GM20431 (cell line): ENCODE data around the gene KCNK16.

Experiments used
- in situ Hi-C: fragments of 300-500 bp; cut with MseI, MboI; formaldehyde crosslinking; loops from one replicate; pipeline ENCODE4 v1.15.0; 2020; ENCODE audit warnings: low sequenced_read_pairs; ENCODE audit not compliant: unreplicated experiment

Gene KCNK16

GRCh38 chr6:39322306-39322850 lies at the start of gene KCNK16:
Gene KCNK16, minus strand, starts transcription at chr6:39322702. Its CDS starts 162 bp downstream, at chr6:39322540.
- in situ Hi-C loops = loop anchor here (25.0 kb wide), 1 partner anchor 335 kb away; no protein-coding TSS in a partner anchor

- in situ Hi-C loops = loop anchor here (25.0 kb wide), 1 partner anchor 942 kb away; no protein-coding TSS in a partner anchor
Observed at GRCh38 chr6:39370390-39370789, 47.9 kb upstream of the KCNK16 start.

GRCh38 chr6:39369987-39370386 lies 47.5 kb upstream of the KCNK16 start:
- in situ Hi-C loops = loop anchor here (10.0 to 25.0 kb wide), 2 partner anchors 525 to 942 kb away; no protein-coding TSS in a partner anchor

- in situ Hi-C loops = loop anchor here (10.0 to 25.0 kb wide), 2 partner anchors 527 to 945 kb away; no protein-coding TSS in a partner anchor
Observed at GRCh38 chr6:39367700-39368099, 45.2 kb upstream of the KCNK16 start.

- in situ Hi-C loops = loop anchor here (10.0 to 25.0 kb wide), 2 partner anchors 528 to 945 kb away; no protein-coding TSS in a partner anchor
Observed at GRCh38 chr6:39366931-39367618, 44.6 kb upstream of the KCNK16 start.

GRCh38 chr6:39365281-39366074 lies 43.0 kb upstream of the KCNK16 start:
- in situ Hi-C loops = loop anchor here (10.0 to 25.0 kb wide), 2 partner anchors 529 to 947 kb away; no protein-coding TSS in a partner anchor

GRCh38 chr6:39363280-39363679 lies 40.8 kb upstream of the KCNK16 start:
- in situ Hi-C loops = loop anchor here (10.0 to 25.0 kb wide), 2 partner anchors 532 to 949 kb away; no protein-coding TSS in a partner anchor

GRCh38 chr6:39362487-39362865 lies 40.0 kb upstream of the KCNK16 start:
- in situ Hi-C loops = loop anchor here (10.0 to 25.0 kb wide), 2 partner anchors 532 to 950 kb away; no protein-coding TSS in a partner anchor

GRCh38 chr6:39361657-39362486 lies 39.4 kb upstream of the KCNK16 start:
- in situ Hi-C loops = loop anchor here (10.0 to 25.0 kb wide), 2 partner anchors 533 to 950 kb away; no protein-coding TSS in a partner anchor

GRCh38 chr6:39360378-39360777 lies 37.9 kb upstream of the KCNK16 start:
- in situ Hi-C loops = loop anchor here (10.0 to 25.0 kb wide), 2 partner anchors 534 to 952 kb away; no protein-coding TSS in a partner anchor

GRCh38 chr6:39357998-39358686 lies 35.6 kb upstream of the KCNK16 start:
- in situ Hi-C loops = loop anchor here (25.0 kb wide), 1 partner anchor 954 kb away; no protein-coding TSS in a partner anchor

- in situ Hi-C loops = loop anchor here (25.0 kb wide), 1 partner anchor 958 kb away; no protein-coding TSS in a partner anchor
Observed at GRCh38 chr6:39353698-39354315, 31.3 kb upstream of the KCNK16 start.

GRCh38 chr6:39350723-39351505 lies 28.4 kb upstream of the KCNK16 start:
- in situ Hi-C loops = loop anchor here (25.0 kb wide), 1 partner anchor 961 kb away; no protein-coding TSS in a partner anchor

- in situ Hi-C loops = loop anchor here (25.0 kb wide), 1 partner anchor 1489 kb away; no protein-coding TSS in a partner anchor
Observed at GRCh38 chr6:39348740-39349139, 26.2 kb upstream of the KCNK16 start.

- in situ Hi-C loops = loop anchor here (25.0 kb wide), 1 partner anchor 1489 kb away; no protein-coding TSS in a partner anchor
Observed at GRCh38 chr6:39347906-39348585, 25.5 kb upstream of the KCNK16 start.

GRCh38 chr6:39347206-39347605 lies 24.7 kb upstream of the KCNK16 start:
- in situ Hi-C loops = loop anchor here (25.0 kb wide), 1 partner anchor 1490 kb away; no protein-coding TSS in a partner anchor
